ENCODE measurements around the gene NSG1.

DNA sequence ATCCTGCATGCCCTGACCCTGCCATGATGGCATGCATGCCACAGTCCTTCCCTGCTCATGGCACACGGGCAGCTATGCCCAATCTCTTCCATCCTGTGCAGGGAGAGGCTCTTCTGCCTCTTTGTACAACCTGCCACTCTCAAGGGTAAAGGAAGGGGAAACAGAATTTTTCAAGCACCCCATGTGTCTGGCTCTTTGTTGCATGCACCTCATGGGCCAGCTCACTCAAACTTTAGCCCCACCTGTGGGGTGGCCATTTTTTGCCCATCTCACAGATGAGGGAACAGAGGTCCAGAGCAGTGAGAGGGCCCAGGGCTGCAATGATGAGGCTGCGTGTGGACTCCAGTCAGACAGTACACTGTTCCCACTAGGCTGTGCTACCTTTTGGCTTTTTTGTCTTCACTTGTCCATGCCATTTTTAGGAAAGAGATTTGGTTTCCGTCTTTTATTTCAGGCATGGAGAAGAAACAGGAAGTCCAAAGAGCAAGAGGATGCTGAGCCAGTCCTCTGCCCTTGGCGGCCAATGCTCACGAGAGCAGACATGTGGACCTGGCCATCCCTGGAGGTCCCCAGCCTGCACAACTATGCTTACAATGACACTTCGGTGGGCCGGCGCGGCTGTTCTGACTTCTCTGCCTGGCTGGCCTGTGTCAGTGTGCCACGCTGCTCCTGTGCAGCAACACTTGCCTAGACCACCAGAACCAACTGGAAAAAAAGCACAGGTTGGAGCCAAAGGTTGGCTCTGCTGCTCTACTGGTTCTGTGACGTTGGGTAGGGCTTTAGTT, 45.6 kb downstream of the NSG1 start:
- TF ChIP-seq EZH2 (IDR thresholded peaks at IDR 0.05; ENCODE audit: low read depth): no peak
- TF ChIP-seq, protein P1, sequence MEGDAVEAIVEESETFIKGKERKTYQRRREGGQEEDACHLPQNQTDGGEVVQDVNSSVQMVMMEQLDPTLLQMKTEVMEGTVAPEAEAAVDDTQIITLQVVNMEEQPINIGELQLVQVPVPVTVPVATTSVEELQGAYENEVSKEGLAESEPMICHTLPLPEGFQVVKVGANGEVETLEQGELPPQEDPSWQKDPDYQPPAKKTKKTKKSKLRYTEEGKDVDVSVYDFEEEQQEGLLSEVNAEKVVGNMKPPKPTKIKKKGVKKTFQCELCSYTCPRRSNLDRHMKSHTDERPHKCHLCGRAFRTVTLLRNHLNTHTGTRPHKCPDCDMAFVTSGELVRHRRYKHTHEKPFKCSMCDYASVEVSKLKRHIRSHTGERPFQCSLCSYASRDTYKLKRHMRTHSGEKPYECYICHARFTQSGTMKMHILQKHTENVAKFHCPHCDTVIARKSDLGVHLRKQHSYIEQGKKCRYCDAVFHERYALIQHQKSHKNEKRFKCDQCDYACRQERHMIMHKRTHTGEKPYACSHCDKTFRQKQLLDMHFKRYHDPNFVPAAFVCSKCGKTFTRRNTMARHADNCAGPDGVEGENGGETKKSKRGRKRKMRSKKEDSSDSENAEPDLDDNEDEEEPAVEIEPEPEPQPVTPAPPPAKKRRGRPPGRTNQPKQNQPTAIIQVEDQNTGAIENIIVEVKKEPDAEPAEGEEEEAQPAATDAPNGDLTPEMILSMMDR (conservative IDR thresholded peaks at IDR 0.05): no peak
